H1 (cell line): ENCODE measurements around the gene SCARF1.

ENCODE experiments used
- CTCF ChIP-seq, 3 experiments: IDR thresholded peaks; 1 replicate in 2 of 3; 2 replicates in 1 of 3; pipeline versions ENCODE4 v1.5.1 to v1.6.1; 2011; ENCODE audit warnings: low read length in 3 of 3, mild to moderate bottlenecking in 3 of 3, inconsistent platforms in 2 of 3, low read depth in 1 of 3, moderate library complexity in 1 of 3; ENCODE audit not compliant: insufficient read depth in 1 of 3; ENCODE audit errors: control extremely low read depth in 1 of 3
- EP300 ChIP-seq, 2 experiments: IDR thresholded peaks; 1 replicate in 1 of 2; 2 replicates in 1 of 2; pipeline ENCODE4 v1.6.1; 2011 to 2012; ENCODE audit warnings: low read depth in 2 of 2, low read length in 2 of 2, mild to moderate bottlenecking in 2 of 2, borderline replicate concordance in 1 of 2, inconsistent platforms in 1 of 2, moderate library complexity in 1 of 2
- POLR2A ChIP-seq, 2 experiments: IDR thresholded peaks; 1 replicate in 1 of 2; 2 replicates in 1 of 2; pipeline ENCODE4 v1.6.1; 2011; ENCODE audit warnings: low read depth in 2 of 2, low read length in 2 of 2, mild to moderate bottlenecking in 2 of 2; ENCODE audit errors: control extremely low read depth in 1 of 2
- SP1 ChIP-seq: IDR thresholded peaks from 2 replicates; pipeline ENCODE4 v1.6.1; 2011; ENCODE audit warnings: low read depth, low read length
- SUZ12 ChIP-seq: fragments of 200-600 bp; sonication (generic); IDR thresholded peaks from 2 replicates; pipeline ENCODE4 v1.6.1; 2012; ENCODE audit warnings: mild to moderate bottlenecking, inconsistent platforms, low read length, moderate library complexity, mixed read lengths
- USF2 ChIP-seq: IDR thresholded peaks from 2 replicates; pipeline ENCODE4 v1.6.1; 2011; ENCODE audit warnings: low read length, improper control_type of control experiment

- TF ChIP-seq EP300 (IDR thresholded peaks at IDR 0.05; ENCODE audit: borderline replicate concordance in 1 of 2, low read depth in 2 of 2, low read length in 2 of 2), result no peak
- no peak for TF ChIP-seq SUZ12
- no peak for TF ChIP-seq POLR2A (IDR thresholded peaks at IDR 0.05; ENCODE audit: control extremely low read depth in 1 of 2, low read depth in 2 of 2, low read length in 2 of 2)
- TF ChIP-seq SP1, result no peak
- no peak for TF ChIP-seq CTCF (IDR thresholded peaks at IDR 0.05; ENCODE audit: control extremely low read depth in 1 of 3, insufficient read depth in 1 of 3, low read depth in 1 of 3, low read length in 3 of 3)
- TF ChIP-seq USF2, result no peak
These were observed 36.9 kb downstream of the SCARF1 start for GRCh38 chr17:1608676-1609075.
